HG03575 (cell line): ENCODE data around the gene GADD45B.
"Not testable (repeated sequence)": the region's sequence is repeated elsewhere in the genome, so short reads cannot be mapped to it uniquely, and the experiment has no call there.

Experiments
- ATAC-seq: cut with Tn5 transposase; IDR thresholded peaks from one replicate; pipeline ENCODE4 v1.9.1; 2021; ENCODE audit not compliant: unreplicated experiment, insufficient number of reproducible peaks, low FRiP score; ENCODE audit errors: extremely low read depth

The GADD45B gene

DNA sequence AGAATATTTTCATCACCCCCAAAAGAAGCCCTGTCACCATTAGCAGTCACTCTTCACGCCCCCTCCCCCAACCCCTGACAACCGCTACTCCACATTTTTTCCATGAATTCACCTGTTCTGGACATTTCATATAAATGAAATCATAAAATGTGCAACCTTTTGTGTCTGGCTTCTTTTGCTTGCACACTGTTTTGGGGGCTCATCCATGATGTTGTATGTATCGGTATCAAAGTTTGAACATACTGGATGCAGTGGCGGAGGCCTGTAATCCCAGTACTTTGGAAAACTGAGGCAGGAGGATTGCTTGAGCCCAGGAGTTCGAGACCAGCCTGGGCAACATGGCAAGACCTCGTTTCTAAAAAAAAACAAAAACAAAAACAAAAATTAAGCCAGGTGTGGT is 7.2 kb downstream of the GADD45B start:
- ATAC-seq = no peak

DNA sequence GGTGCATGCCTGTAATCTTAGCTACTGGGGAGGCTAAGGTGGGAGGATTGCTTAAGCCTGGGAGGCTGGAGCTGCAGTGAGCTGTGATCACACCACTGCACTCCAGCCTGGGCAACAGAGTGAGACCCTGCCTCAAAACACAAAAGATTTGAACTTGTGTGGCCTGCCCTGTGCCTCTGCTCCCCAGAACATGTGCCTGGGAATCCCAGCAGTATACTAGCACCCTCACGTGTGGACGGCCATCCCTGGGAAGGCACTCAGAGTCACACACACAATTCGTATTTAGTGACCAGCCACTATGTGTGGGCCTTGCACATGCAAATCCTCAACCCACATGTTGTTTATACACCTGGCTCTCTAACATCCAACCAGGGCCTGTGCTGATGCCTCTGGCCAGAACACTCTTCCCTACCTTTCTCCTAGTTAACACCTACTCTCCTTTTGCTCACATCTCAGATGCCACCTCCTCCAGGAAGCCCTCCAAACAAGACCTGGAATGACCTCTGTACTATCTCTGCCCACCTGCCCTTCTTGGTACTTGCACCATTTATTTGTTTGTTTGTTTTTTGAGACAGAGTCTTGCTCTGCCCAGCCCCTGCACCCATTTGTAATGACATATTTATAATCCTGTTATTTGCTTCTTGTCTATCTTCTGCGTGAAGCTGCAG is 7.7 kb downstream of the GADD45B start:
- no peak for ATAC-seq

DNA sequence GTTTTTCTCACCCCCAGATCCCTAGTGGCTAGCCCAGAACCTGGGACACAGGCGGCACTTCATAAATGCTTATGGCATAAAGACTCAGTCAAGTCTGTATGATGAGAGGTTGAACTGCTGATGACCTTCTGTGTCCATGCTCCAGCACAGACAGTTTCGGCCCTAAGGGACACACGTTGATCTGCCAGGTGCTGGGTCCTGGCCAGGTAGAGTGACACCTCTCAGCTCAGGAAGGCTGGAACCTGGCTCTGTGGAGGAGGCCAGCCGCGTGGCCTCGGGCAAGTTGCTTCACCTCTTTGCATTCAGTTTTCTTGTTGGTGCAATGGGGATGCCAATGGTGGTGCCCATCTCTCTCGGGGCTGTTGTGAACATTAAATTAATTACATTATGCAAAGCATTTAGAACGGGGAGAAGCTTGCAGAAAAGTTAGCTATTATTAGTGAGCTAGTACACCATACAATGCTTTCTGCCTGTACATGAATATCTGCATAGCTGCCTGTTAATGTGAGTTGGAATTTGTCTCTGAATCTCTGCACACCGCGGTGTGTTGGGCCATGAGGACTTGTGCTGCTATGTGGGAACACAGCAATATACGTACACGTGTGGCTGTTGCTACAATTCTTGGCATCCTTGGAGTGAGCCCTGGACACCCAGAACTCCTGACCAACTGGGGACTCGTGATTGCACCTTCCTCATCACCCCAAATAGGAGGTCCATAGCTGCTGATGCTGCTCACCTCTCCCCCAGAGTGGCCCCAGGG is 8.4 kb downstream of the GADD45B start:
- no peak for ATAC-seq

DNA sequence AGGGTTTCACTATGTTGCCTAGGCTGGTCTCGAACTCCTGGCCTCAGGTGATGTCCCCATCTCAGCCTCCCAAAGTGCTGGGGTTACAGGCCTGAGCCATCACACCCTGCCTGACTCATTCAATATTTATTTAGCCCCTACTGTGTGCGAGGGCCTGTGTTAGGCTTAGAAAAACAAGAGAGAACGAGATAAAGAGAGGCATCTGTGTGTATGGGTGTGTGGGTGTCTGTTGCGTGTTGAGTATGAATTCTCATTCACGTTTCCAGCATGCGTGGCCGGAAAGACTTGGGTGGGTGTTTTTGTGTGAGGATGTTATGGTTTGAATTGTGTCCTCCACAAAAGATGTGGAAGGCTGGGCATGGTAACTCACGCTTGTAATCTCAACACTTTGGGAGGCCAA is 9.5 kb downstream of the GADD45B start:
- no peak for ATAC-seq

DNA sequence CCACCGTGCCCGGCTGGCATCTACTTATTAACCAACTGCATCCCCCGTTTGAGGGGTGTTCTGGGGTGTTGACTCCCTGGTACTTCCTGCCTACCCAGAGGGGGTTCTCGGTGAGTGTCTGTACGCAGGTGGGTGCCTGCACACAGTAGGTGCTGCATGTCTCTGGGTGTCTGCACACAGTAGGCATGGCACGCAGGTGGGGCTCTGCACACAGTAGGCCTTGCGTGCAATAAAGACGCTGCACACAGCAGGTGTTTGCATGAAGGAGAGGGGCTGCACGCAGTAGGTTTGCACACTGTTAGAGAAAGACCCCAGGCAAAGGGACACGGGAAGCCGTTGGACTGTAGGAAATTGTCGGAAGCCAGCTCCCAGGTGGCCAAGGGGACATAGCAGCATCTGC is 11.2 kb downstream of the GADD45B start:
- ATAC-seq = no peak

DNA sequence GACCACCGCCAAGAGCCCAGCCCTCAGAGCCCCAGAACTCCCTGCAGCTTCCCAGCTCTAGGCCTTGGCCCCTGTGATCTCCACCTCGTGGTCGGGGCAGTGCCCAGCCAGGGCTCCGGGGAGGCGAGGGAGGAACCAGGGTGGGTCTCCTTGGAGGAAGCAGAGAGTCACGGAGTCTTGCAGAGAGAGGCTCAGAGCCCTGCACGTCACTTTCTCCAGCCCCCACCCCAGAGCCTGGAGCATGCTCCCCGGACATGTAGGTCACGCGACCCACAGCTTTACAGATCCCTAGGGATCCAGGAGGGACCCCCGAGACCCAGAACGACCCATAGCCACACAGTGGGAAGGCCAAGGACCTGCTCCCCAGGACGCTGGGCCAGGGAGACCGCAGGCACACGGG is 11.9 kb downstream of the GADD45B start:
- ATAC-seq = no peak

DNA sequence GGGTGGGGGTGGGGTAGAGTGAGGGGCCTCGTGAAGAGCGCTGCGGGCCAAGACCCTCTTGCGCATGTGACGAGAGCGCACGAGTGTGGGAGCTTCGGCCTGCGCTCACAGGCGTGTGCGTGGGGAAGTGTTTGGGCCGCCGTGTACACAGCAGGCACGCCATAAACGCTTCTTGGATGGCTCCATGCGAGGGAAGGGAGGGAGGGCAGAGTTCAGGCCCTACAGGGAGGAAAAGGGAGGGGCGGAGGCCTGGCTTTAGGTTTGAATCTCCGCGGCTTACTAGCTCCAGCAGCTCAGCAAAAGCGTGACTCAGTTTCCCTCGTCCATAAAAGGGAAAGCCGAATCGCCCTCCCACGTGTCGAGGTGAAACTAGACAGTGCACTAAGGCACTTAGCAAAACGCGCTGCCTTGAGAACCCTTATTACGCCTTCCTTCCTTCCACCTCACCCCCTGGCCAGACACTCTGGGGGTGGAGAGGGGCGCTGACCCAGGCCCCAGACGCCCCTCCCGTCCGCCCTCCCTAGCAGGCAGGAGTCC is 12.5 kb downstream of the GADD45B start:
- no peak for ATAC-seq

DNA sequence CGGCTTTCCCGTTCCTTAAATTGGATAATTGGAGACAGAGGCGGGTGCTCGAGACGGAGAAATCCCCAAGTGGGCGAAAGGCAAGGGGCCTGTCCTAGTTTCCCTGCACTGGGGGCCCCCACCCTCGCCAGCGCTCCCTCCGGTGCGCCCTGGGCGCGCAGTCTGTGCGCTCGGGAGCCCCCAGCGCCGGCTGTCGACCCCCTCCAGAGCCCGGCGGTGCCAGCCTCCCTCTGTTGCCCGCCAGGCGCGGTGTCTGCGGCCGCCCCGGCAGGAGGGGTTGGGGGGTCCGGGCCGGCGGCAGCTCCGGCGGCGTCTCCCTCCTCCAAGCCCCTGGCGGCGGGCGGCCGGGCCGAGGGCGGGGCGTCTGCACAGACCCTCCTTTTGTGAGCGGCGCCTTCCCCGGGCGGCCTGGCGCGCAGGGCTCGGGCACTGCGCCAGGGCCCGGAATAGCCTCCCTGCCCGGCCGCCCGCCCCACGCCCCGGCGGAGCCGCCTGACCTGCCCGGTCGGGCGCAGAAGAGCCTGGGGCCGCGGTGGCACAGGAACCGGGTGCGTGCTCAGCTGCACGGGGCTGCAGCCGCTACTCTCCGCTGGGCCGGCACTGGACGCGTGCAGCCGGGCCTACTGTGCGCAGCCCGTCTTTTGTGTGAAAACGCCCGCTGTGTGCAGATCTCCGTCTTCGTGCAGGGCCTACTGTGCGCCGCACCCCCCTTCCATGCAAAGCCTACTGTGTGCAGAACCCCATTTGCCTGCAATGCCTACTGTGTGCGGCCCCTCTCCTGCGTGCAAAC is 13.2 kb downstream of the GADD45B start:
- ATAC-seq = no peak

DNA sequence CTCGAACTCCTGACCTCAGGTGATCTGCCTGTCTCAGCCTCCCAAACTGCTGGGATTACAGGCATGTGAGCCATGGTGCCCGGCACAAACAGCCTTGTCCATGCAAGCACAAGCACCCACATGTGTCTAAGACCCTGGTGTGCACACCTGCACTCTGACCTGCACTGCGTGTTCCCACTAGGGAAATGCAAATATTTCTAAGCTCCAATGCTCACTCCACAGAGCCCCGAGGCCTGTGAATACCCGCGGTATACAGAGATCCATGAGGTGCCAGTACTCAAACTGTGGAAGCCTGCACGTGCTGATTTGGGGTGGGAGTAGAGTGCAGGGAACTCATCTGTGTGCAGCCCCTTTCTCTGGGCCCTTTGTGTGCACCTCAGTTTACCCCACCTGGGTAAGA is 14.7 kb downstream of the GADD45B start:
- no peak for ATAC-seq

DNA sequence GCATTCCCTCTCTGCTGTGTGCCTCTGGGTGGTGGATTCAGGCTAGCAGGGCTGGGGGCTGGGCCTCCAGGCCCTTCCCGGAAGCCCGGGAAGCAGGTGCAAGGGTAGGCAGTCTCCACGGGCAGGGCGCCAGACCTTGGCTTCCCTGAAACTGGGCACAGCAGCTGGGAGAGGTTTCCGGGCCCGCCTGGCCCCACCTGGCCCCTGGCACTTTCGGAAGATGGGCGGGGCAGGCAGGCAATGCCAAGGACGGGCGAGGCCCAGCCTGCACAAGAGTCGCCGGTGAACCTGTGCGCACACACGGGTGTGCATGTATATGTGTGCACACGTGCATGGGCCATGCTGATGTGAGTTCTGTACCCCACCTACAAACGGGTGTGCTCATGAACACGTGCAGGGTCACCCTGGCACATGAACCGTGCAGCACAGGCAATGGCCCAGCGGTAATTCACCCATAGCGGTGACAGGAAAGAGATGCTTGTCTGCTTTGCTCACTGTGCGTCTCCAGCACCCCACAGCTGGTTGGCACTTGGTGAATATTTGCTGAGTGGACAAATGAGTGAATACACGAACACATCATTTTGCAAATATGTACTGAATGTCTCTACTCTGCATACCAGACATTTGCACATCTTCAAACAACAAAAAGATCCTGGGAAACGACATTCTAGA is 15.3 kb downstream of the GADD45B start:
- no peak for ATAC-seq

DNA sequence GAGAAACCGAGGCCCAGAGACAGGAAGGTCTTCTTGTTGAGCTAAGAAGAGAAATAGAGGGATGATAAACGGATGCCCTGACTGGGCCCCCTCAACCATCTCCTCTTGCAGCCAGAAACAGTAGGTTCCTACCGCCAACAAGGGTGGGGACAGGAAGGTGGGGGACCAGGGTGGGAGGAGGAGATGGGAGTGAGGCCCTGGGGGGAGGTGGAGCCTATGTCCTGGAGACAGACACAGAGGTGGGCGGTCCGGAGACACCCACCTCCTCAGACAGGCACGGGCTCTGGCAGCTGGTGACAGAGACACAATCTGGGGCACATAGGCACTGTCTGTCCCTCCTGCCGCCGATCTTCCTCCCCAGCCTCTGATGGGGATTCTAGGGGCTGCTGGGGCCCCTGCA is 16.9 kb downstream of the GADD45B start:
- no peak for ATAC-seq

DNA sequence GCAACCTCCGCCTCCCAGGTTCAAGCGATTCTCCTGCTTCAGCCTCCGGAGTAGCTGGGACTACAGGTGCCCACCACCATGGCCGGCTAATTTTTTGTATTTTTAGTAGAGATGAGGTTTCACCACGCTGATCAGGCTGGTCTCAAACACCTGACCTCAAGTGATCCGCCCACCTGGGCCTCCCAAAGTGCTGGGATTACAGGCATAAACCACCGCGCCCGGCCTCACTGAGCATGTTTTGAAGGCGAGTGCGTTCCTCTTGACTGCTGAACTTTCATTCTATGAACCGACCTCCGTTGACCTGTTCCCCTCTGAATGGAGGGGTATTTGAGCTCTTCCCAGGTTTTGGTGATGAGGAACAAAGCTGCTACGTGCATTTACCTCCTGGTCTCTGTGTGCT is 17.5 kb downstream of the GADD45B start:
- ATAC-seq = not testable (repeated sequence)

DNA sequence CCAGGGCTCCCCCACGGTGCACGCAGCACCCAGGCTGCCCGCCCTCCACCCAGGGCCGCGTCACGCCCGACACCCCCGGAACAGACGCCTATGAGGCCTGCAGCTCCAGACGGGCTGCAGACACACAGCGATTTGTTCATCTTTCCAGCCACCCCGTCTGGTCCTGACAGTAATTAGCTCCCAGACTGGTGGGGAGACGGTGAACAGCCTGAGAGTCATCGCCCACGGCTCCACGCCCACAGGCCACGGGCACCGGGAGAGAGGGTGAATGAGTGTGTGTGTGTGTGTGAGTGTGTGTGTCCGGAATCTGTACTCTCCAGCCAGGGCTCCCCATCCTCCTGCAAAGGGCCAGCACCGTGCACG is 18.1 kb downstream of the GADD45B start:
- ATAC-seq = no peak

DNA sequence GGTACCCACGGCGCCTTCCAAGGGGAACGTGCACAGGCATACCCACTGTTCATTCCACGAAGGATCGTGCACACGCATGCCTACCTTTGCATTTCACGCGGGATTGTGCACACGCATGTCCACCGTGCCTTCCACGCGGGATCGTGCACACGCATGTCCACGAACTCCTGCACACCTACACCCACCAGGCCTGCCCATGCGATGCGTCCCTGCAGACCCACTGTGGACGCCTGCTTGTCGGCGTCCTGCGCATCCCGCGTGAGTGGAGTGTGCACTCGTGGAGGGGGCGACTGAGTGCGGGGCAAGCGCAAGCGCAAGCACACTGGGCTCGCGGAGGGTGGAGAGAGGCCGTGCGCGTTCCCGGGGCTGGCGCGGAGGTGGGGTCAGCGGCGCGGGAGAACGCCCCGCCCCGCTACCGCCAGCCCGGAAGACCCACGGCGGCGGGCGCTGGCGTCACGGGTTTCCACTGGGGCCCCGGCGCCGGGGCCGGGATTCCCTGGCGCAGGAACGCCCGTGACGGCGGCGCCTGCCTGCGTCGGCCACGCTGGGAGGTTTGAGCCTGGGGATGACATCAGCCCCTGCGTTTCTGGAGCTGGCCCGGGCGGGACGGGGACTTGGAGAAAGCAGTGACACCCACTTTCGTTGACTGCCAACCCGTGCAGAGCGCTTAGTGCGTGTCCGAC is 18.7 kb downstream of the GADD45B start:
- ATAC-seq = no peak

DNA sequence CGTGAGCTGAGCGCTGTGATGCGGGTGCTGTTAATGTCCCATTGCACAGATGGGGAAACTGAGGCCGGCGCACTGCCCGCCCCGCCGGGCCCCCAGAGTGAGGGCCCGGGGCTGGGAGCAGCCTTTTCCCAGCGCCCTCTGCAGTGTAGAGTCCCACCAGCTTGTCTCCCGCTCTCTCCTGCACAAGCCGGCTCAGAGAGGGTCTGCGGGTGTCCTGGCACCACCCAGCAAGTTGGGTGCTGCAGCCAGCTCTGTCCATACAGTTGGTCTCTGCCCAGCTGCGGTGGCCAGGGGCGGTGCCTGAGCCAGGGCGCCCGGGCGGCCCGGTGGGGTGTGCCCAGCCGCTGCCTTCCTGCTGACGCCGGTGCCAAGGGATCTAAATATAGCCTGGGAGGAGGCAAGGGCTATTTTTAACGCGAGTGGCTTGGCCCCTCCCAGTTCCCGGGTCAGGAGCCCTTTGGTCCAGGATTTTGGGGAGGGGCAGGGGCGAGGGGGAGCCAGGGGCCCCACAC is 19.3 kb downstream of the GADD45B start:
- ATAC-seq = no peak

DNA sequence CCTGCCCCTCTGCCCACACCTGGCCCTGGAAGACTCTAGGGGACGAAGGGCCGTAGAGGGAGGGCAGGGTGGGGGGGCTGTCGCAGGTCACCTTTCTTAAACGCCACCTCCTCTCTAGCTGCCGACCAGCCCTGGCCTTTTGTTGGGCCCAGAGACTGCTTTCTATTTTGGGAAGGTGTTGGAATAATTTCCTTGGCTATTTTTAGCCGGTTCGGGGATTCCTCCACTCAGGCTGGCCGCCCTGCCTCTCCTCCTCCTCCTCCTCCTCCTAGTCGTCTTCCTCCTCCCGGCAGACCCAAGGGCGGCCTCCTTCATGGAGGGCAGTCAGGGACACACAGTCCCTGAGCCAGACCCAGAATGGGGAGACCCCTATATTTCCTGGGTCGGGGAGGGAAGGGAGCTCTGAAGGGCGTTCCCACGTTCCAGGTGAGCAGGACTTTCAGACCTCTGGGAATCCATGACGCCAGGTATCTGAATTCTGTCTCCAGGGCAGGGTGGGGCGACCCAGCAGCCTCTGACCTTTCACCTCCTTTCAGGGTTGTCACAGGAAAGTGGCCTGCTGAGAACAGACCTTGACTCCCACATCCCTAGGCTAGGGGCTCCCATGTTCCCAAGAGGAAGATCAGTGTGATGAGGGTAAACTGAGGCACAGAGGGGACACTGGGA is 19.9 kb downstream of the GADD45B start:
- no peak for ATAC-seq

DNA sequence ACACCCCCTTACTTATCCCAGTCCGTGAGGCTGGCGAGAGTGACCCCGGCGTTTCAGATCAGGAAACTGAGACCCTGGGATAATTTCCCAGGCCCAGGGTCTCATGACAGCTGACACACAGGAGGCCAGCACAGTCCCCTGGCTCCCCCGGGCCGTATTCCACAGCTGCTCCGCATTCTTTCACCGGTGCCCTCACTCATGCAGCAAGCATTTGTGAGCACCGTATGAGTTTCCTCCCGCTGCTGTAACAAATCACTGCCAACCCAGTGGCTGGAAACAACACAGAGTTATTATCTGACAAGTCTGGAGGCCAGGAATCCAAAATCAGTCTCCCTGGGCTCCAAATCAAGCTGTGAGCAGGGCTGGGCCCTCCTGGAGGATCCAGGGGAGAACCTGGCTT is 21.3 kb downstream of the GADD45B start:
- ATAC-seq = no peak

DNA sequence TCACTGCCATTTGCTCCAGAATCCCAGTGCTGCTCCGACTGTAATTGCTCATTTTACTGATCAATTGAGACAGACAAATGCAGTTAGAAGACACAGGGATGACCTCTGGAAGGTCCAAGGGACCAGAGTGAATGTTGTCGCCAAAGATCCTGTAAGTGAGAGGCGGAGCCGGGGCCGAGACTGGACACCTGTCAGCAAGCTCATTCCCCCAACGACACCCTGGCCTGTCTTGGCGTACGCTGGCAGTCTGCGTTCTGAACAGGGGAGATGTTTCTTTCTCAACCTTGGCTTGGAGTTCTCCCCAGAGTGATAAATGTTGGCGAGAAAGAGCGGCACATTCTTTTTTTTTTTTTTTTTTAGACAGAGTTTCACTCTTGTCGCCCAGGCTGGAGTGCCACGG is 24.2 kb downstream of the GADD45B start:
- no peak for ATAC-seq
